GM10266 (cell line): ENCODE results near the gene ABCB10.

Source experiments
- DNase-seq: peaks from one replicate; pipeline ENCODE4 v3.0.0; 2012; ENCODE audit errors: extremely low spot score
- TF ChIP-seq, protein P1 (sequence below): IDR thresholded peaks from 2 replicates; pipeline ENCODE4 v1.5.1; 2012; ENCODE audit warnings: mild to moderate bottlenecking, low read depth; ENCODE audit not compliant: control insufficient read depth, insufficient read depth; ENCODE audit errors: missing control alignments

The ABCB10 gene

DNA sequence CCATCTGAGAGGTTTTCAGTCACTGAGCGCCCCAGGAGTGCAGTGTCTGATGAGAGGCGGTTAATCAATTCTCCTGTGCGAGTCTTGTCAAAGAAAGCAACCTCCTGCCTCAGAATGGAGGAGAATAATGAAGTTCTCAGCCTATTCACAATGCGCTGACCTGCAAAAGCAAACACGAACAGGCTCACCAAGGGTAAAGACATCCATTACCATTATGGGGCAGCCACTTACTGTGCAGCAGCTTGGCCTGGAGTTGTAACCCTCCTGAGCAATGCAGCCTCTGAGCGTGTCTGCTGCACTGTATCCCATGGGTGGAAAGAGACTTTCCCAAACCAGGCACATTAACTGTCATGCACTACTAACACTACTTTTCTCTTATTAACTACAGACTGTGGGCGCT, 11.0 kb downstream of the ABCB10 start:
- TF ChIP-seq, protein P1, sequence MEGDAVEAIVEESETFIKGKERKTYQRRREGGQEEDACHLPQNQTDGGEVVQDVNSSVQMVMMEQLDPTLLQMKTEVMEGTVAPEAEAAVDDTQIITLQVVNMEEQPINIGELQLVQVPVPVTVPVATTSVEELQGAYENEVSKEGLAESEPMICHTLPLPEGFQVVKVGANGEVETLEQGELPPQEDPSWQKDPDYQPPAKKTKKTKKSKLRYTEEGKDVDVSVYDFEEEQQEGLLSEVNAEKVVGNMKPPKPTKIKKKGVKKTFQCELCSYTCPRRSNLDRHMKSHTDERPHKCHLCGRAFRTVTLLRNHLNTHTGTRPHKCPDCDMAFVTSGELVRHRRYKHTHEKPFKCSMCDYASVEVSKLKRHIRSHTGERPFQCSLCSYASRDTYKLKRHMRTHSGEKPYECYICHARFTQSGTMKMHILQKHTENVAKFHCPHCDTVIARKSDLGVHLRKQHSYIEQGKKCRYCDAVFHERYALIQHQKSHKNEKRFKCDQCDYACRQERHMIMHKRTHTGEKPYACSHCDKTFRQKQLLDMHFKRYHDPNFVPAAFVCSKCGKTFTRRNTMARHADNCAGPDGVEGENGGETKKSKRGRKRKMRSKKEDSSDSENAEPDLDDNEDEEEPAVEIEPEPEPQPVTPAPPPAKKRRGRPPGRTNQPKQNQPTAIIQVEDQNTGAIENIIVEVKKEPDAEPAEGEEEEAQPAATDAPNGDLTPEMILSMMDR, result no peak
- no peak for DNase-seq

GRCh38 chr1:229544587-229544986, 13.9 kb downstream of the ABCB10 start:
- TF ChIP-seq, protein P1, result no peak
- DNase-seq, result no peak

GRCh38 chr1:229539863-229540506, 18.5 kb downstream of the ABCB10 start:
- TF ChIP-seq, protein P1, result no peak
- DNase-seq, result no peak

DNA sequence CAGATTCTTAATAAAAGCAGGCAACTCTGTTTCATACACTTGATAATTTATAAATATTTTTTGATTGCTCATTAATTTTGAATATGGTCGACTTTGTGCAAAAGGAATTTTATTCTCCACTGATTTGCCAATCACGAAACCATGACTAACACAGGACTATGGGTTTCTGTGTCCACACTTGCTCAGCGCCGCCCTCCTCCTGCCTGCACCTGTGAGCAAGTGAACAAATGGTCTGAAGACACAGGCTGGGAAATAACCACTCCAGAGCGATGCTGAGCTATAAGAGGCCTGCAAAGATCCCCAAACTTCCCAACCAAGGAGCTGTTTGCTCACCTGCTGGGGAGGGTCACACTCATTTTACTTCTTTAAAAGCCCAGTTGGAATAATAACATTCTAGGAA, 19.6 kb downstream of the ABCB10 start:
- TF ChIP-seq, protein P1, result no peak
- no peak for DNase-seq

- DNase-seq, result no peak
- TF ChIP-seq, protein P1, result no peak
These were observed 20.6 kb downstream of the ABCB10 start for GRCh38 chr1:229537894-229538293.

DNA sequence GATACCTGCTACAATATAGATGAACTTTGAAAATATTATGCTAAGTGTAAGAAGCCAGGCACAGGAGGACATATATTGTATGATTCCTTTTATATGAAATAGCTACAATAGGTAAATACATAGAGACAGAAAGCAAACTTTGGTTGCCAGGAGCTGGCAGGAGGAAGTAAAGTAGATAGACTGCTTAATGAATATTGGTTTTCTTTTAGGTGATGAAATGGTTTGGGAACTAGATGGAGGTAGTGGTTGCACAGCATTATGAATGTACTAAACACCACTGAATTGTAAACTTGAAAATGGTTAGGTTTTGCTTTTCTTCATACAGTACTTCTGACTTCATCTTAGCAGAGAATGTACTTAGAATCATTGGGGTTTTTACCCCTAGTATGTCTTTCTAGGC, 21.5 kb downstream of the ABCB10 start:
- TF ChIP-seq, protein P1, result no peak
- no peak for DNase-seq

- TF ChIP-seq, protein P1, result no peak
- DNase-seq, result no peak
These were observed 23.3 kb downstream of the ABCB10 start for GRCh38 chr1:229535230-229535629.
